ENCODE data around the gene CDH4. TPM values are rescaled to one million over a fixed set of nuclear protein-coding genes. Genes with fewer than 3 reads are reported as not detected.

Gene CDH4
- total and polyA plus RNA-seq, 2 of the 13 experiments (the other 11 are each of a cell fraction or from before 2014, with no cell fraction given): not detected

DNA sequence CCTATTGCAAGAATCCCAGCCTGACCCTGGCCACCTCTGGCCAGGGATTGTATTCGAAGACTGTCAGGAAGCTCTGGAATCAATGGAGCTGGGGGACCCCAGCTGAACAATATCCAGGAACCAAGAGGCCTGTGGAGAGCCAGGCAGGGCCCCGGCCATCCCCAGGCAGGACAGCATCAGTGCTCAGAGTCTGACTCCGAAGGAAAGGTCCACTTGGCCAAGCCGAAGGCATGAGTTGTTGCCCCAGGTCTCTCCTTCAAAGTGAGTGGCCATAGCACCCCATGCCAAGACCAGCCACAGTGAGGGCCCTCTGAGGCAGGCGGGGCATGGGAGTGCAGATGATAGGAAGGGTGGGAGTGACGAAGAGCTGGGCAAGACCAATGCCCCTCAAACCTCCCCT is 193.1 kb downstream of the CDH4 start (continued):
- no peak for TF ChIP-seq KDM5A (IDR thresholded peaks at IDR 0.05; ENCODE audit: borderline replicate concordance, low read length)

DNA sequence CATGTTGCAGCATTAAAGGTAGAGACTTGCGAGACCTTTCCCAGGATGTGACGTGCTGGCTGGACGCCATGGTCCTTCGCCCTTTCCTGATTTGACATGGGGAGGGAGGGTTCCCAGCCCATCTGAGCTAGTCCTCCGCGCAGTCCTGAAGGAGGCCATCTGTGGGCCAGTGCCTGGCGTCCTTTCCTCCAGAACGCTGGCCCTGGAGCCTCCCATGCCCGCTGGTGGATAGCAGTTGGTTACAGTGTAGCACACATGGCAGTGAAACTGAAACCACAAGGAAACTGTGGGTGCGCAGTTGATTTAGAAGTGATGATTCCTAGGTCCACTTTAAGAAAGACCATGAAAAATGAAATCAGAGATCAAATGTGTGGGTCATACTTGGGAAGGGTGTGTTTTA is 193.7 kb downstream of the CDH4 start:
- ChIA-PET POLR2A (no interaction called here), CTCF (ENCODE audit: low intra/inter-chr PET ratio, low total read pairs) (no interaction called here)
- H4K20me1 ChIP-seq (ENCODE audit: insufficient read depth, low read length): no peaks in the 10 kb centered on the region
- no peak overlapping the region for H3K27ac ChIP-seq (ENCODE audit: extremely low read length, insufficient read depth, low read length)
- peaks cover 0 to 26% of the 10 kb centered on the region in 2 experiments; a peak in 2 of 5 replicates for H3K27me3 ChIP-seq (ENCODE audit: control insufficient read depth in 1 of 2, insufficient read depth in 2 of 2, low read length in 2 of 2)
- FAIRE-seq (no peak), ATAC-seq (no peak), DNase-seq (ENCODE audit: low spot score) (no peak)
- no peaks in the 10 kb centered on the region for H3K9me3 ChIP-seq (ENCODE audit: low read length)
- H3K4me1 ChIP-seq (ENCODE audit: insufficient read depth, low read length): no peaks in the 10 kb centered on the region
- TF ChIP-seq NFYB (CRISPR knock-in tag; IDR thresholded peaks at IDR 0.05): no peak
- no peak for TF ChIP-seq GLI4 (CRISPR knock-in tag; IDR thresholded peaks at IDR 0.05; ENCODE audit: borderline replicate concordance)
- TF ChIP-seq ZNF451 (CRISPR knock-in tag; IDR thresholded peaks at IDR 0.05): no peak
- TF ChIP-seq DPF2 (CRISPR knock-in tag; IDR thresholded peaks at IDR 0.05; ENCODE audit: borderline replicate concordance, low read depth): no peak
- TF ChIP-seq EZH2 (conservative IDR thresholded peaks at IDR 0.05; ENCODE audit: low read depth, low read length): no peak
- TF ChIP-seq SRSF1 (optimal IDR thresholded peaks at IDR 0.05; ENCODE audit: low read depth, low read length): no peak
- no peak overlapping the region for H2AFZ ChIP-seq (ENCODE audit: low read length)
- BruUV-seq (replicated peaks): no TSS peak
- no peaks in the 10 kb centered on the region for H3K36me3 ChIP-seq (replicated peaks in 1 of 2; ENCODE audit: control insufficient read depth in 1 of 2, insufficient read depth in 2 of 2, low read length in 2 of 2)
- H3K79me2 ChIP-seq (ENCODE audit: insufficient read depth, low read length): no peaks in the 10 kb centered on the region
- H3K9ac ChIP-seq (ENCODE audit: insufficient read depth, low read depth, low read length): no peak overlapping the region
- 62% methylated on average over 10 of the region's 10 CpGs for WGBS (ENCODE audit: low lambda C conversion rate)
- H3K4me2 ChIP-seq (ENCODE audit: low read depth, low read length): no peak overlapping the region
- in situ Hi-C loops (cut with HindIII; ENCODE audit: extremely low pct_ligation_motif_present, low pct_unique_long_range_greater_than_20kb) (no loop called here), intact Hi-C loops (cut with micrococcal nuclease; ENCODE audit: unreplicated experiment) (no loop called here)
- no peak overlapping the region for H3K4me3 ChIP-seq (replicated peaks in 1 of 3; ENCODE audit: insufficient read depth in 1 of 3, low read depth in 2 of 3, low read length in 3 of 3)

DNA sequence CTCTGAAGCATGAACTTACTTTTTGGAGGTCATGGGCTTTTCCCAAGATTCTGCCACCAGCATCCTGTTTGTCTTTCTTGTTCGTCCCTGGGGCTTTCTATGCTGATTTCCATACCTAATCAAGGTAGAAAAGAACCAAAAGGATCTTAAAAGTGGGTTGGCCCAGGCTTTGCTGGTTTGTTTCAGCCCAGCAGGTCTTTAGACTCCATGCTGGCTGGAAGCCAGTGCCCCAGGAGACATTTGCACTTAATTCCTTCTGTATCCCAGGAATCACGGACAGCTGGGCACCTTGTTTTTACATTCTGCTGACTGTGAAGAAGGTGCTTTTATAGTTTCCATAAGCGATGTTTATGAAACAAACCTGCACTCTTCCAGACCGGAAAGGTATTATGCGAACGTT is 195.9 kb downstream of the CDH4 start:
- in situ Hi-C loops (cut with HindIII; ENCODE audit: extremely low pct_ligation_motif_present, low pct_unique_long_range_greater_than_20kb) (no loop called here), intact Hi-C loops (cut with micrococcal nuclease; ENCODE audit: unreplicated experiment) (no loop called here)
- Histone ChIP-seq H3K36me3 (replicated peaks in 1 of 2; ENCODE audit: control insufficient read depth in 1 of 2, insufficient read depth in 2 of 2, low read length in 2 of 2) (no peaks in the 10 kb centered on the region), H3K79me2 (ENCODE audit: insufficient read depth, low read length) (no peaks in the 10 kb centered on the region), H2AFZ (ENCODE audit: low read length) (no peak overlapping the region), H3K4me1 (ENCODE audit: insufficient read depth, low read length) (no peaks in the 10 kb centered on the region), H3K9me3 (ENCODE audit: low read length) (no peaks in the 10 kb centered on the region), H3K4me2 (ENCODE audit: low read depth, low read length) (no peak overlapping the region), H3K4me3 (replicated peaks in 1 of 3; ENCODE audit: insufficient read depth in 1 of 3, low read depth in 2 of 3, low read length in 3 of 3) (no peak overlapping the region), H3K27me3 (ENCODE audit: control insufficient read depth in 1 of 2, insufficient read depth in 2 of 2, low read length in 2 of 2) (peaks cover 1 to 6% of the 10 kb centered on the region in 2 experiments; a peak in 1 of 5 replicates), H4K20me1 (ENCODE audit: insufficient read depth, low read length) (no peaks in the 10 kb centered on the region), H3K27ac (ENCODE audit: extremely low read length, insufficient read depth, low read length) (no peak overlapping the region), H3K9ac (ENCODE audit: insufficient read depth, low read depth, low read length) (no peak overlapping the region)
- TF ChIP-seq, protein P1, sequence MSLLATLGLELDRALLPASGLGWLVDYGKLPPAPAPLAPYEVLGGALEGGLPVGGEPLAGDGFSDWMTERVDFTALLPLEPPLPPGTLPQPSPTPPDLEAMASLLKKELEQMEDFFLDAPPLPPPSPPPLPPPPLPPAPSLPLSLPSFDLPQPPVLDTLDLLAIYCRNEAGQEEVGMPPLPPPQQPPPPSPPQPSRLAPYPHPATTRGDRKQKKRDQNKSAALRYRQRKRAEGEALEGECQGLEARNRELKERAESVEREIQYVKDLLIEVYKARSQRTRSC (CRISPR knock-in tag; IDR thresholded peaks at IDR 0.05; ENCODE audit: low read depth): no peak
- TF ChIP-seq POLR2AphosphoS5 (IDR thresholded peaks at IDR 0.05; ENCODE audit: low read depth, low read length): no peak
- no peak for TF ChIP-seq SCMH1 (CRISPR knock-in tag; IDR thresholded peaks at IDR 0.05; ENCODE audit: borderline replicate concordance)
- no peak for TF ChIP-seq ZNF605 (CRISPR knock-in tag; IDR thresholded peaks at IDR 0.05)
- no peak for TF ChIP-seq BRD4 (CRISPR knock-in tag; IDR thresholded peaks at IDR 0.05)
- TF ChIP-seq, protein P2, sequence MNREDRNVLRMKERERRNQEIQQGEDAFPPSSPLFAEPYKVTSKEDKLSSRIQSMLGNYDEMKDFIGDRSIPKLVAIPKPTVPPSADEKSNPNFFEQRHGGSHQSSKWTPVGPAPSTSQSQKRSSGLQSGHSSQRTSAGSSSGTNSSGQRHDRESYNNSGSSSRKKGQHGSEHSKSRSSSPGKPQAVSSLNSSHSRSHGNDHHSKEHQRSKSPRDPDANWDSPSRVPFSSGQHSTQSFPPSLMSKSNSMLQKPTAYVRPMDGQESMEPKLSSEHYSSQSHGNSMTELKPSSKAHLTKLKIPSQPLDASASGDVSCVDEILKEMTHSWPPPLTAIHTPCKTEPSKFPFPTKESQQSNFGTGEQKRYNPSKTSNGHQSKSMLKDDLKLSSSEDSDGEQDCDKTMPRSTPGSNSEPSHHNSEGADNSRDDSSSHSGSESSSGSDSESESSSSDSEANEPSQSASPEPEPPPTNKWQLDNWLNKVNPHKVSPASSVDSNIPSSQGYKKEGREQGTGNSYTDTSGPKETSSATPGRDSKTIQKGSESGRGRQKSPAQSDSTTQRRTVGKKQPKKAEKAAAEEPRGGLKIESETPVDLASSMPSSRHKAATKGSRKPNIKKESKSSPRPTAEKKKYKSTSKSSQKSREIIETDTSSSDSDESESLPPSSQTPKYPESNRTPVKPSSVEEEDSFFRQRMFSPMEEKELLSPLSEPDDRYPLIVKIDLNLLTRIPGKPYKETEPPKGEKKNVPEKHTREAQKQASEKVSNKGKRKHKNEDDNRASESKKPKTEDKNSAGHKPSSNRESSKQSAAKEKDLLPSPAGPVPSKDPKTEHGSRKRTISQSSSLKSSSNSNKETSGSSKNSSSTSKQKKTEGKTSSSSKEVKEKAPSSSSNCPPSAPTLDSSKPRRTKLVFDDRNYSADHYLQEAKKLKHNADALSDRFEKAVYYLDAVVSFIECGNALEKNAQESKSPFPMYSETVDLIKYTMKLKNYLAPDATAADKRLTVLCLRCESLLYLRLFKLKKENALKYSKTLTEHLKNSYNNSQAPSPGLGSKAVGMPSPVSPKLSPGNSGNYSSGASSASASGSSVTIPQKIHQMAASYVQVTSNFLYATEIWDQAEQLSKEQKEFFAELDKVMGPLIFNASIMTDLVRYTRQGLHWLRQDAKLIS (CRISPR knock-in tag; IDR thresholded peaks at IDR 0.05): no peak
- DNase-seq (ENCODE audit: low spot score) (no peak), ATAC-seq (no peak), FAIRE-seq (no peak)
- ChIA-PET POLR2A (no interaction called here), CTCF (ENCODE audit: low intra/inter-chr PET ratio, low total read pairs) (no interaction called here)
- BruUV-seq (replicated peaks): no TSS peak
- 31% methylated on average over 6 of the region's 6 CpGs for WGBS (ENCODE audit: low lambda C conversion rate)

Measured in HepG2 (cell line).